ENCODE data around the gene TMEM181.
"Not testable (repeated sequence)": the region's sequence is repeated elsewhere in the genome, so short reads cannot be mapped to it uniquely, and the experiment has no call there.

TMEM181 gene

DNA sequence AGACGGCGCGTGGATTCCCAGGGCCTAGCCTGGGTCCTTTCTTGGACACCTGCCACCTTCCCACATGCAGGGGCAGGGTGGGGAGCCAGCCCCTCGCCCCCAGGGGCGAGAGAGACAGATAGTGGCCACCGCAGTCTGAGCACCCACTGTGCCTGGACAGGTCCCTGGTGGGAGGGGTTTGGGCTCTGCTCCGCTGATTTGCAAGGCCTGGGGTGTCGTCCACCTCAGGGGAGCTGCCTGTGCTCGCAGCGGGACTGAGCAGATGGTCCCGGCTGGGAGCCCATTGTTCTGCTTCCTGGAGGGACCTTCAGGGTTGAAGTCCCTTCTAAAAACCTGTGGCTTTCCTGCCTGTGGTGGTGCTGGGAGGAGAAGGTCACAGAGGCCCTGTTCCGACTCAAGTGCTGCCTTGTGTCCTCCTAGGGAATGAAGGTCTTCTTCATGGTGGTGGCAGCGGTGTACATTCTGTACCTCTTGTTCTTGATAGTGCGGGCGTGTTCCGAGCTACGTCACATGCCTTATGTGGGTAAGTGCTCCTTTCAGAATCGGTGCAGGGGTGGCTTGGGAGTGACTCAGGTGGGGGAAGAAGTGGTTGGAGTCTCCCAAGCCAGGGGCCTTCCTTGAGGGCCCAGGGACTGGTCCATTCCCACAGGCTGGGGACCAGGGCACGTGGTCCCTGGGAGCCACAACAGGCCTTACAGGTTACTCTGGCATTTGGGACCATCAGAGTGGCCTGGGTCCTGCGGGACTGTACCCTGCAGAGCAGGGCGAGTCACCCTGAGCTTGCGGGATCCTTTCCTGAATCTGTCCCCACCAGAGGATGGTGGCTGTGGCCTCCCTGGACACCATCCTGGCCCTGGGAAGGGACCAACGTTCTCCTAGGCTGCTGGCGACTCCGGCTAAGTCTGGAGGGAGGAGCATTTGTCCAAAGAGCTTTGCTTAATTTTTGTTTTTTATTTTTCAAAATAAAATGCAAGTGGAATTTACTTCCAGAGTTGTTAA lies 65.1 kb downstream of the TMEM181 start:
- DNase-seq: no peak

DNA sequence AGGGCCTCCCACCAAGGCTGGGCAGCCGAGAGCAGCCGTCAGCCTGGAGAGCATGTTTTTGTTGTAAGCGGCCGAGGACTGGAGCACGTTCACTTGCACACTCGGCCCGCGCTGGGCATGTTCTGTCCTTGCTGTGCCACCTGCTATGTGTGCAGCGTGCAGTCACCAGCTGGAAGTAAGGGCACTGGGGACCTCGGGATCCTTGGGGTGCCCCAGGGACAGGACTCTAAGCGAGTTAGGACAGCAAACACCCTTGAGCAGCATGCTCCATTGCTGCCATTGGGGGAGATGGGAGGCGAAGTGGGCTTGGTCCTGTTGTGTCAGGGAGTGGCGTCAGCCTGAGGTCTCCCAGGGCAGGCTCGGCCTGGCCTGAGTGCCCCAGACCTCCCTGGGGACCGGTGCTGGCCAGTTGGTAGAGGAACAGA lies 66.0 kb downstream of the TMEM181 start:
- no peak for DNase-seq

DNA sequence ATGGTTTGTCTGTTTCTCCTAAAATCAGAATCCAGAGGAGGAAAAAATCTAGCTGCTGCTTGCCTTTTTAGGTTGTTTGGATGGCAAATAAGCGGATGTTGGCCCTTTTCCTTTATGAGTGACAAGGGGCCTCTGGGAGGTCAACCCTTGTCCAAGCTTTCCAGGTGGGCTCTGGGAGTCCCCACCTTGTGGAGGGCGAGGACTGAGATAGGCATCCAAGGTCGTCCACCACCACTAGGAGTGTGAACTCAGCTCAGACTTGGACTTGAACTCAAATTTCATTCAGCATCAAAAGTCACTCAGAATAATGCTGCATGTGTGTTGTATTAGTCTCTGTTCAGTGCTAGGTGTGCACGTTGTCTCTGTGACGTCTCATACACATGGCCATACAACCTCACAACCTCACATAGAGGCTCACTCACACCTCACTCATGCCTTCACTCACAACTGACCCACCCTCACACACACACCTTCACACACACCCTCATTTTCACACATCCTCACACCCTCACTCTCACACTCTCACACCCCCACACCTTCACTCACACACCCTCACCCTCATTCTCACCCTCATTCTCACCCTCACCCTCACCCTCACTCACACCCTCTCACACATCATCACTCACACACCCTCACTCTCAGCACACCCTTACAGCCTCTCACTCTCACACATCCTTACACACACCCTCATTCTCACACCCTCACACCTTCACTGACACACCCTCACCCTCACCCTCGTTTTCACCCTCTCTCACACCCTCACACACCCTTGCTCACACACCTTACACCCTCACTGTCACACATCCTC lies 66.7 kb downstream of the TMEM181 start:
- no peak for DNase-seq

DNA sequence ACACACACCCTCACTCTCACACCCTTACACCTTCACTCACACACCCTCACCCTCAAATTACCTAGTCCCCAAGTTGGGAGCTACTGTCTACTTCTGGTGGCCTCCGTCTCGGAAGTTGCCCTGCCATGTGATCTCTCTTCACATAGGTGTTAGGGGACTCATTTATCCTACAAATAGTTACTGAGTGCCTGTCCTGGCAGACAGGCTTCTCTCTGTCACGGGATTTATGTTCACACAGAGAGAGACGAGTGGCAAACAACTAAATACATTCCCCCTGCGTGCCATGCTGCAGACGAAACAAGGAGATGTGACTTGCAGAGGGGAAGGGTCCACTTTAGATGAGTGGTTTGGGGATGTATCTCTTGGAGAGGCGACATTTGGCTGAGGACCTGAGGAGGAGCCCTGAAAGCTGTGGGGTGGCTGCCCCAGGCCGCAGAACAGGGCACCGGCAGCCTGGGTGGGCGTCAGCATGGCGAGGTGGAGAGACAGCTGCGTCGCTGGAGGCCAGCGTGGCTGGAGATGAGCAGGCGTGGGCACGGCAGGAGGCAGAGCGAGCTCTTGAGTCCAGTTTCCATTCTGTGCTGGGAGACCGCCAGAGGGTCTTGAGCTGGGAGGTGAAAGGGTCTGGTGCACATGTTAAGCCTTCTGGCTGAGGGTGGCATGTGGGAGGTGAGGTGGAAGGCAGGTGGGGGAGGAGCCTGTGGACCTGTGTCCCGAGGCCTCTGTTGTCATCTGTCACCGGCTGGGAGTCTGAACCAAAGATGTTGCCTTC lies 67.5 kb downstream of the TMEM181 start:
- no peak for DNase-seq

DNA sequence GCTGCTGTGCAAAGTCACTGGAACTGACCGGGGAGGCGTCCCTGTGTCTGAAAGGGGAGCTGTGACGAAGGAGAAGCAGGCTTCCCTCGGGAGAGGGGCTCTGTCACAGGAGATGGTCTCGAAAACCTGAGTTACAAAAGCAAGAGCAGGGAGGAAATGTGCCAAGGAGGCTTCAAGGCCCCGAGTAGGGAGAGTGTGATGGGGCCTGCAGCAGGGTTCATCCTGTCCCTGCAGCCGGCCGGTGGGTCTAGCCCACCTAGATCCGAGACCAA lies 68.0 kb downstream of the TMEM181 start:
- DNase-seq: no peak

DNA sequence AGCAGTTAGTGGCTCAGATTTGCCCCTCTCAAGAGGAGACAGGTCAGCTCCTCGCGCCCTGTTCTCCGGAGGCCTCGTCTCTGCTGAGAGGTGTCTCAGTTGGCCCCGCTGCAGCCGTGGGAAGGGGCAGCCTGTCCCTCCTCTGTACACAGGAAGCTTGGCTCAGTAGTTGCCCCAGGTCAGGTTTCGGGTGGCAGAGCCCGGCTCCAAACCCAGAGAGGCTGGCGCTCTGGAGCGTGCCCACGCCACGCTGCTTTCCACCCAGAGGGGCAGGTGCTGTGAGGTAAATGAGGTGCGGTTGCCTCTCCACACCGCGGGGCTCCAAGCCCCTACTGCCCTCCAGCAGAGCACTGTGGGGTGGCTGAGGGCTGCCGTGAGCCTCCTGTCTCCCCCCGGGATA lies 68.7 kb downstream of the TMEM181 start:
- no peak for DNase-seq

DNA sequence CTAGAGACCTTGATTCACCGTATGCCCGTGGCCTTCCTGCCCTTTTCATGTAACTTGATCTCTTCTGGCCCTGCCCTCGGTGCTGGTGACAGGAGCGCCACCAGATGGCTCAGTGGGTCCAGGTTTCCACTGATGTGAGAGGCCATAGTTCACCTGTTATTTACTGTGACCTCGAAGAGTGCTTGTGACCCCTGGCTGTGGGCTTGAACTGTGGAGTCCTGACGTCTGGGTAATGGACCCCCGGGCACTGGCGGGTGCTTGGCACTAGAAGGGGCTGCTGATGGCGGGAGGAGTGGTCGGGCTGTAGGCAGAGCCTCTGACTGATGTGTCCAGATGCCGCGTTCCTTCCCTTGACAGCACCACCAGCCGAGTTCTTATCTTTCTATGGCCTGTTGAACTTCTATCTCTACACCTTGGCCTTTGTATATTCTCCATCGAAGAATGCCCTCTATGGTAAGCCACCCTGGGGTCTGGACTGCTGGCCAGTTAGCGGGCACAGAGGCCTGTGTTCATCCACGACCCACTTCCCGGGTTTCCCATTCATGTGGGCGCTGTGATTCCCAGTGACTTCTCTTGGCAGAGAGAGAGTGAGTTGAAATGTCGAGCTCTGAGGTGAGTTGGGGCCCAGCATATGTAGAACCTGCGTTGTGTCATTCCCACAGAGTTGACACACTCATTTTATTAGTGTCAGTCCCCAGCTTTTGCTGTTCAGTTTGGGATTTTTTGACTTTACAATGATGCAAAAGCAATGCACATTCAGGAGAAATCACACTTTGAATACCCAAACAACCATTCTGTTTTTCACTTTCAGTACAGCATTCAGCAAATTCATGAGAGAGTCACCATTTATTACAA lies 69.7 kb downstream of the TMEM181 start:
- DNase-seq: peak; percentile 45

DNA sequence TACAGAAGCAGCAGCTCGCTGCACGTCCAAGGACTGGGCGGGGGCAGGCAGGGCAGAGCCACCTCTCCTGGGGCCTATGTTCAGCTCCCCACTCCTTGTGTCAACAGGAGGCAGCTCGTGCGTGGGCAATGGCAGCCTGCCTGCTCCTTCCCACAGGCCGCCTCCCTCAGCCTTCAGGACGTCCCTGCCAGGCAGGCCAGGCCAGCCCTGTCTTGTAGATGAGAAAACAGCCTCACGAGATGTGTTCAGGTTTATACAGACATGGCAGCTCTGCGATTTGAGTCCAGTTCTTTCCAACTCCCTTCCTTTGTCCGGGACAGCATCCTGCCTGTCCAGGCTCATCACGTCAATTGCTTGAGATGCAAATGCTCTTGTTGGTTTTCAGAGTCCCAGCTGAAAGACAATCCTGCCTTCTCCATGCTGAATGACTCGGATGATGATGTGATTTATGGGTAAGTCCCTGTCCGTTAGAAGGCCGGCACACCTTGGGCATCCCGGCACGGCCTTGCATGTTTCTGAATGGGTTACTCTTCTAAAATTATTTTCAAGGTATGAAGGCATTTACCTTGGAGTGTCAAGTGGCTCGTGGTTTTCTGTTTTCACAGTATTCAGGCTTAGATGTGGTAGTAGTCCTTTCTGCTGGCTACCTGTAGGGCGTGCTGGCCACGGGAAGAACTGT lies 71.2 kb downstream of the TMEM181 start:
- no peak for DNase-seq

DNA sequence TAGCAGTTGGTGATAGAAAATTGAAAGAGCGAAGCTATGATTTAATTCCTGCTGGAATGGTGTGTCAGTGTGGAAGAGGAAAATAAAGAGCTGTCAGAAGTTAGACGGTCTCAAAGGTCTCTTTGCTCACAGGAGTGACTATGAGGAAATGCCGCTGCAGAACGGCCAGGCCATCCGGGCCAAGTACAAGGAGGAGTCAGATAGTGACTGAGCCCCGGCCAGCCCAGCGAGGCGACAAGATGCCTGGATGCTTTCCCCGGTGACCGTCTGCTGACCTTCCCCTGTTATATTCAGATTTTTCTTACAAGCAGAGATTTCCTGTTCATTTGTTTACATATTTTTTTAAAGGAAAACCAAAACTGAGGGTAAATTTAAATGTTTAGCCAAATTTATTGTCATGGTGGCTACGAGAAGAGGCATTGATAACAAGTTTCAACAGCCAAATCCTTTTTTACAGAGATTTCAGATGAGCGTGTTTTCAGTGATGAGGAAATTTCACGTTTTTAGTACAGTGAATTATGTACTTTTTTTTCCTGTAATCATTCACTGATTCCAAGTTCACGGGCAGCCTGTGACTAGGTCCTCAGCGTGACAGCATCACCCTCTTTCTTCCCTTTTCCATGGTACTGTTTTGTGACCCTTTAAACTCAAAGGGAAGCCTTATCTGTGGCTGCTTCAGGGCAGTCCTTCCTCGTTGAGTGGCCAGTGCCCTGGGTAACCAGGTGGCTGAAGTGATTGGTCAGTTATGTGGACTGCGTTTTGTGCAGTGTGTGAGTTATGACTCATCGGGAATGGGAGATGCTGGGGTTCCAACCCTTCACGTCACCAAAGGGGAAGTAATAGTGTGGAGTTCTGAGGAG lies 72.0 kb downstream of the TMEM181 start:
- DNase-seq: no peak

DNA sequence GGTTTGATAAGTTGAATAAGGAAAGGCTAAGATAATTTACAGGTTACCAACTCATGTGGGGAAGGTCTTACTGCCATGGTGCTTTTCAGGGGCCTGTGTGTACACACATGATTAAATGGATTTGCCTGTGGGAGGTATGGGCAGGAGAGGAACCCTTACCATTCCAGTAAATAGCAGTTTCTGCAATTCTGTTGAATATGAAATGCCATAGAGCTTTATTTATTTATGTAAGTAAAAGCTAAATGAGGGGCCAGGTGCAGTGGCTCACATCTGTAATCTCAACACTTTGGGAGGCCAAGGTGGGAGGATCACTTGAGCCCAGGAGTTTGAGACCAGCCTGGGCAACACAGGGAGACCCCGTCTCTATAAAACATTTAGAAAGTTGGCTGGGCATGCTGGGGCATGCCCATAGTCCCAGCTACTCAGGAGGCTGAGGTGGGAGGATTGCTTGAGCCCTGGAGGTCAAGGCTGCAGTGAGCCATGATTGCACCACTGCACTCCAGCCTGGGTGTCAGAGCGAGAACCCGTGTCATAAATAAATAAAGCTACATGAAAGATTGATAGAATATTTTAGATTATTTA lies 72.7 kb downstream of the TMEM181 start:
- DNase-seq: not testable (repeated sequence)

DNA sequence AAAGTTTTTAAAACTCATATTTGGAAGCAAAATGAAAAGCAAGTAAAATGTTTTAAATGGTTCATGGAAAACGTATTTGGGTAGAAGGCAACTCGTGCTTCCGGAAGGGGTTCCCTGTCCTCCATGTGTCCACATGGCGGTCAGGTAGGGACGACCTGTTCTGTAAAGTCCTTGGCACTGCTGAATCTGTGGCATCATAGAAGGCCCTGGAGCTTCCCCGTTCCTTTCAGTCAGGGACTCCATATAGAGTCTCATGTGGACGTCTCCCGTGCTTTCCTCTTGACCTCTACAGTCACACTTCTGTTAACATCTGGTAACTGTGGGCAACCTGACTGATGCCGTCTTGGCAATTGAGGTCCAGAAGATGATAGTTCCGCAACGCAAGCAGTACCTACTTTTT lies 73.2 kb downstream of the TMEM181 start:
- no peak for DNase-seq

DNA sequence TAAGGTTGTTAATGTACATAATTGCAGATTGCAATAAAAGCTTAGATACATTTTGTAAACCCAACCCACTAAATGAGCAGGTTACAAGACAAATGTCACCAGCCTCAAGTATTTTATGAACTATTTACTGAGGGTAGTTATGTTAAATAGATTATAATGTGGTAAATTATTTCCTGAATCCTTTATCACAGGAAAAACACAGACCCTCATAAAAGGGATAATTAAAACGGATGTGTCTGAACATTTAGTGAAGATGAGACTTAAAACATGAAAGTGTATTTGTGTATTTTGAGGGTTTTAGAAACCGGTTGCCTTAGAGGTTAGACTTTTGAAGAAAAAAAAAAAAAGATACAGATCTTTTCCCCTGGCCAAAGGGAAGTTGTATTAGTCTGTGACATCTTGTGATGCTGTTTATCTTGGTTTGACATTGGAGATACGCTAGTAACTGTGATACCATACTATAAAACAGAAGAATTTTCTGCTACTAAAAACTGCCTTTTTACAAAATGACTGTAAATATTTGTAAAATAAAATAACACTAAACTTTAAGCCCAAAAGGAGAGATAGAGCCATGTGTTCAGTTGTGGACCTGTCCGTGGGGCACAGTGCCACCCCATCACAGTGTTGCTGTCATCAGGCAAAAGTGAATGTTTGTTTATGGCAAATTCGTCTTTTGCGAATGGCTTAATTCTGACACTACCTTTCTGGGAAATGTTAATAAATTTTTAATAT lies 75.0 kb downstream of the TMEM181 start:
- no peak for DNase-seq

DNA sequence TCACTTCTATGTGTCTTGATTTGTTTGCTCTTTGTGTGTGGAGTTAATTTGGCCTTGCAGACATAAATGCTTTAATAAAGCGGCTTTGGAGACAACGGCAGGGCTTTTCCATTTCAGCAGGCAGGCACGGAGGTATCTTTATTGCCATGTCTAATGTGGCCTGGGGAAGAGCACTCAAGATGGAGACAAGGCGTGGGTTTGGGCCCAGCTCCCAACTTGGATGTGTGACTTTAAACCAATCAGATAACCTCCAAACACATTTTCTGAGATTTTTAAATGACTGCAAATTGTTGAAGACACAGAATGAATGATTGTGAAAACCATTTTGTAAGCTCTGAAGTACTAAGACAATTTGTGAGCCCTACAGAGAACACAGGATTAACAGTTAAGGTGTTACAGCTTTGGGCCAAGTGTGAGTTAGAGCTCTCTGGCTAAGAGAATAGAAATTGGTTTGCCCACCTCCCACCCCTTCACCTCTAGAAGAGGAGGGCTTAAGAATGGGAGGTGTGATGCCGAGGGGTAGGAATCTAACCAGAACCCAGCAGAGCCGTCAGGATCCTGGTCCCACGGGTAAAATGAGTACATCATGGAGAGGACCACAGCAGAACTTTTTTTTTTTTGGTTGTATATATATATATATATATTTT lies 75.7 kb downstream of the TMEM181 start:
- no peak for DNase-seq

DNA sequence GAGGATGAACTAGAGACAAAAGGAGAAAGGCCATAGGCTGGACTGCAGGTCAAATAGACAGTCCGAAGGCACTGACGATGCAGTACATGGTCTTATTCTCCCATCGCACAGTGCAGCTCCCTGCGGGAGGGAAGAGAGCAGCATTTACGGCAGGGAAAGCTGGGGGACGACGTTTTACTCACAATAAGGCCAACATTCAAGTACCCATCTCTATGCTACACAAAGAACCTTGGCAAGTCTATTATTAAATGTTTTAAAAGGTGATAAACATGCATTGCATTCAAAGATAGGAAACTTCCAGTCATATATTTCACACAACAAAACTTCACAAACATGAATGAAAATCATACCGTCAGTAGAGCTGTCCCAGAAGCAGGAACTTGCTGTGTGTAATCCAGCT lies 76.9 kb downstream of the TMEM181 start:
- DNase-seq: no peak

DNA sequence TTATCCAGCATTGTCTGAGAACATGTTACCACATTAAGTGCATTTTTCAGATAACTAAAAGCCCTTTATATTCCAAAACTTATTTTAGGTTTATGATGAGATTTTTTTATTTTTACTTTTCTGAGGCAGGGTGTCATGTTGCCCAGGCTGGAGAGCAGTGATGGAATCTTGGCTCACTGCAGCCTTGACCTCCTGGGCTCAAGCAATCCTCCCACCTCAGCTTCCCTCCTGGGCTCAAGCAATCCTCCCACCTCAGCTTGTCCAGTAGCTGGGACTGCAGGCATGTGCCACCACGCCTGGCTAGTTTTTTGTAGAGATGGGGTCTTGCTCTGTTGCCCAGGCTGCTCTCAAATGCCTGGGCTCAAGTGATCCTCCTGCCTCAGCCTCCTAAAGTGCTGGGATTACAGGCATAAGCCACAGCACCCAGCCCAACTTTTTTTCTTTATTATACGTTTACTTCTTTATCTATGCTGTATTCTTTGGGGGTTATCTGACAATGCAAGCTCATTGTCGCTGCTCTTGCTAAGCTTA lies 78.5 kb downstream of the TMEM181 start:
- no peak for DNase-seq

DNA sequence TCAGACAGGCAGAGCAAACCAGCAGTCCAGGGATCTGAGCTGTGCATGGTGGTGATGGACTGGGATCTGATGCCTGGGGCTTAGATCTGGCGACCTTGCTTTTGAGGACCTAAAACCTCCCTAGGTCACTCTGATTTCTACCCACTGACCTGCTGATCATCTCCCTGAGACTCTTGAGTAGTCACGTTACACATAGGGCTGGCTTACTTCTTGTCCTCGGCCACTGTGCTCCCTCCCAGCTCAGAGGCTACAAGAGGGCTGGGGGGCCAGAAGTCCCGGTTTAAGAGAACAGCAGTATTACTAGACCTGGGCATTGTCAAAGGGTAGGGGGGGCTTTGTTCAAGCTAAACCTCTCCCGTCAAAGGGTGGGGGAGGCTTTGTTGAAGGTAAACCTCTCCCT lies 79.2 kb downstream of the TMEM181 start:
- DNase-seq: no peak

DNA sequence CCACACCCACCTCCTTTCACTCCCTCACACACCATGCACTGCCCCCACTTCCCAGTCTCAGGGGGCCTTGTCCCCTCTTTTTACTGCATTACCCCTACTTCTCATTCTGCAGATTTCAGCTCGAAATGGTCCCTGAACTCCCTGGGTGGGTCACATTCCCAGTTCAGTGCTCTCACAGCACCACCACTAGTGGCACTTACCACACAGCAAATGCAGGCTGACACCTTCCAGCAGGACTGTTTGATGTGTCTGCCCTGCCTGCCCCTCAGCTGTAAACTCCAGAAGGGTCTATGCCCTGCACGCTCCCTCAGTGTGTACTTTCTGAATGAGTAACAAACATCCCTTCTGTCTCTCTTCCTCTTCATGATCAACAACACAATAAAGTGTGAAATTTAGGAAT lies 80.6 kb downstream of the TMEM181 start:
- no peak for DNase-seq

DNA sequence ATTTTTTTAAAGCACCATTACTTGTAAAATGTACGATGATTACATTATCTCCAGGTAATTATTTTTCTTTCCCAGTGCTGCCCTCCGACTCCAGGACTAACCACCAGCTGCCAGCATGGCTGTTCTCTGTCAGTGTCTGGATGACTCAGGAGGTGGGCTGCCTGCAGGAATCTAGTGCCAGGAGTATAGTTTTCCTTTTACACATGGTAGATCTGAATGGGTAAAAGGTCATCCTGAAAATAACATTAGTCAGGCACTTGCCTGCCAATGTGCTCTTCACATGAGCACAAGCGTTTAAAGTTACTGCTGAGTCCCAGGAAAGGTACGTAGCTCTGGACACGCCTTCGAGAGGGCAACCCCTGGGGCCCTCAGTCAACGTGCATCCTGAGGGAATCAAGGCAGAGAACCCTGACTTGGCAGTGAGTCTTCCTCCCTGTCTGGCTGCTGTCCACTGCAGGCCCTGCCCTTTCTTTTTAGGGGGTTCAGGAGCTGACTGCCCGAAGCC lies 82.3 kb downstream of the TMEM181 start:
- no peak for DNase-seq

DNA sequence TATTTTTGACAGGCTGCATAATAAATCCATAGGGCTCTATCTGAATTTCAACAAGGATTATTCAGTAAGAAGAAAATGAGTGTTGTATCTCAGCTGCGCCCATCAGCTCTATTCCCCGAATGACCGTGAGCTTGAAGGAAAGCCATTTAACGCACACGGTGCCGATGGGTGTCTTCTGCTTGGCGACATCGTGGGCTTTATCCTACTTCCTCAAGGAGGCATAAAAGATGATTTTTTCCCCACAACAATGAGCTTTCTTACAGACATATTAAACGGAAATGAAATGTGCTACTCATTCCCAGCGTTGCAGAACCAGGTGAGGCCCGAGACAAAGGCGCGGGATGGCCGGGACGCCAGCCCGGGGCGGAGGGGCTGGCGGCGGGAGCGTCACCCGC lies 83.9 kb downstream of the TMEM181 start:
- DNase-seq: no peak
